Prostate gland (tissue), 2 donors: Measurements from ENCODE around the gene DIPK1C.

Experiments
- CTCF ChIP-seq, 4 experiments: fragments of 200-600 bp in 2 of 4; fragments of 450-650 bp in 2 of 4; sonication (generic) in 2 of 4; IDR thresholded peaks; 1 replicate in 3 of 4; 2 replicates in 1 of 4; pipeline ENCODE4 v1.5.1; 2016 to 2019; ENCODE audit warnings: antibody characterized with exemption in 4 of 4, mild to moderate bottlenecking in 2 of 4, moderate library complexity in 2 of 4
- POLR2A ChIP-seq: fragments of 450-650 bp; IDR thresholded peaks from one replicate; pipeline ENCODE4 v1.6.1; 2016; ENCODE audit warnings: antibody characterized with exemption, mild to moderate bottlenecking

GRCh38 chr18:74463983-74464382, 6.9 kb upstream of the DIPK1C start:
- TF ChIP-seq CTCF (IDR thresholded peaks at IDR 0.05) (no peak), POLR2A (no peak)
